NK-92 (cell line): ENCODE measurements around the gene AGAP4.
"Not testable (repeated sequence)": the region's sequence is repeated elsewhere in the genome, so short reads cannot be mapped to it uniquely, and the experiment has no call there.

ENCODE experiments used
- DNase-seq: peaks from one replicate; lab custom pipeline; 2025; ENCODE audit not compliant: unreplicated experiment; lab: John Stamatoyannopoulos, UW

The AGAP4 gene

GRCh38 chr10:45794761-45795160 lies 52.5 kb downstream of the AGAP4 start:
- DNase-seq = not testable (repeated sequence)

DNA sequence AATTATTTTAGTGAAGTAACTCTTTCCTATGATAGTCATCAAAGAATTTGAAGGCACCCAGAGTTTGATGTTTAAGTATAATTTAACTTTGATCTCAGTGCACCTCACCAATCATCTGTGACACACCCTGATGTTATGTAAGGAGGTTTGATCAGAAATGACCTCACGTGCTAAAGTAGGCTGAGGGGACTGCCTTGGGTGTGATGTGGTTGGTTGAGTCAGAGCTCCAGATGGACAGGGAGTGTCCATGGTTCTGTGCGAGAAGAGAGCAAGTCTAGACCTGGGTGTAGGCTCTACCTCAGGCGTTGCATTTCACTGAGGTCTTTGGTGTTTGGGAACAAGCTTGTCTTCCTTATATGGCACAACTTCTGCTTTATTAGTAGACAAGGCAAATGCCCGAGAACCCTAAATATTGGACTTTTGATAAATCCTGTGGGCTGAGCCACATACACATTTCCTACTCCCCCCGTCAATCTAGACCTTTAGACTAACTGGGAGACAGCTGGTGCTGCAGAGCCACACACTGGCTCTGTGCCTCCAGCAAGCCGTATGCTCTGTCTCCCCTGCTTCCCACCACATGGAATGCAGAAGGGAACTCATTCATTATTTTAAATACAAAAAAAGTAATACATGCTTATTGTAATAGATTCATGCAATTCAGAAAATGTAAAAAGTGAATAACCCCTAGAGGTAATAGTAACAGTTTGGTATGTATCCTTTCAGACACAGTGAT lies 56.4 kb downstream of the AGAP4 start:
- not testable (repeated sequence) for DNase-seq

DNA sequence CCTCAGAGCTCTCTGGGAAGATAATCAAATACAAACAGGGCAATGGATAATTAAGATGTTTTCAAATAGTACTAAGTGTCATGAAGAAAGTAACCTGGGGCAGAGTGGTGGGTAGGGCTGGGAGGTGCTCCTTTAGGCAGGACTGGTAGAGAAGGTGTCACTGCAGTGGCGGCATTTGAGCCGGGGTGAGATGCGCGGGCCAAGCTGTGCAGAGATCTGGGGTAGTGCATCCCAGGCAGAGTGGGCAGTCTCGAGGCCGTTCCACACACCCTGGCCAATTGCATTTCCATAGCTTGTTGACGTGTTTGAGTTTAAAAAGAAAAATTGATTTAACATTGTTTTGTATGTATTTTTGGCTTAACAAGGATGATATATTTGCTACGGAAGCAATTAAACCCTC lies 57.3 kb downstream of the AGAP4 start:
- not testable (repeated sequence) for DNase-seq

GRCh38 chr10:45787212-45787741 lies 60.0 kb downstream of the AGAP4 start:
- DNase-seq = not testable (repeated sequence)

- not testable (repeated sequence) for DNase-seq
Observed at GRCh38 chr10:45786217-45786616, 61.1 kb downstream of the AGAP4 start.
